ENCODE data around the gene EPSTI1.
A peak's percentile ranks its signal among the peaks of the same experiment; 100 is the strongest.
"Not testable (repeated sequence)": the region's sequence is repeated elsewhere in the genome, so short reads cannot be mapped to it uniquely, and the experiment has no call there.

The EPSTI1 gene, protein sequence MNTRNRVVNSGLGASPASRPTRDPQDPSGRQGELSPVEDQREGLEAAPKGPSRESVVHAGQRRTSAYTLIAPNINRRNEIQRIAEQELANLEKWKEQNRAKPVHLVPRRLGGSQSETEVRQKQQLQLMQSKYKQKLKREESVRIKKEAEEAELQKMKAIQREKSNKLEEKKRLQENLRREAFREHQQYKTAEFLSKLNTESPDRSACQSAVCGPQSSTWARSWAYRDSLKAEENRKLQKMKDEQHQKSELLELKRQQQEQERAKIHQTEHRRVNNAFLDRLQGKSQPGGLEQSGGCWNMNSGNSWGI
- total RNA-seq = 13.4 to 42.9 (median 30.9) reads per million in 9 experiments

DNA sequence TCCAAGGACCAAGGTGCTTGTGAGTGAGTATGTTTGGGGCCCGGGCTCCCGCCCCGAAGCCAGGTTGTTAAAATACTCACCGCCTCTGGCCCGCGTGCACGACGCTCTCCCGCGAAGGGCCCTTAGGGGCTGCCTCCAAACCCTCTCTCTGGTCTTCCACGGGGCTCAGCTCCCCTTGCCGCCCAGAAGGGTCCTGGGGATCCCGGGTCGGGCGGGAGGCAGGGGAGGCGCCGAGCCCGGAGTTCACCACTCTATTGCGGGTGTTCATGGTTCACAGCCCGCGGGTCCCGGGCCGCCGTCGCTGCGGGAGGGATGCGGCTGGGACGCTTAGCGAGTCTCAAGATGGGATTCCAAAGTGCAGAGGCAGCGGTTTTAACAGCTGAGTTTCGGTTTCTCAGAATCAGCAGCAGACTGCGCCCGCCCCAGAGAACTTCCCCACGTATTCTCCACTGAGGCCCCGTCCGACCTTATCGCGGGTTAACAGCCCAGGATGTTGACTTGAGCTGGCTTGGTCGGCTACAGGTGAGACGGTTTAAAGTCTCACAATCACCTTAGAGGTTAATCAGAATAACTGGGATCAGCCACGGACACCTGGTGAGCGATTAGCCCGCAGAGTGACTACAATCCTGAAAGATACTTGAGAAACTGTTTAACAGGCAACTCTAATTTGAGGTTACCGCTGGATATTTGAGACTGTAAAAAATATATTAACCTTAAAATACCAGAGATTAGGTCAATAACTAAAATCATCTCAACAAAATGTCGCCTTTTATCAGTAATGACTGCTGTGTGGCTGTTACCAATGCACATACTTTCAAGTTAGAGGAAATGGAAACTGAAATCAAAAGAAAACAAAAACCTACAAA, at the start of gene EPSTI1:
EPSTI1 (minus strand) TSS at position 344 of the 866 bp plus-strand sequence; CDS start at position 268, 76 bp downstream.
- Mint-ChIP-seq H3K4me1 (ENCODE audit: low read depth in 2 of 2) (peaks cover 20 to 28% of the 10 kb centered on the region in 2 donors), H3K36me3 (ENCODE audit: insufficient read depth) (peaks cover 8% of the 10 kb centered on the region), H3K27ac (peak within 1 kb of the TSS; percentile 99), H3K27me3 (no peaks in the 10 kb centered on the region), H3K4me3 (peak within 1 kb of the TSS; percentile 95 to 96), H3K9me3 (no peaks in the 10 kb centered on the region)
- ATAC-seq (replicated peaks) (peak; percentile 84), DNase-seq (peak; percentile 55 to 77 (median 63))

DNA sequence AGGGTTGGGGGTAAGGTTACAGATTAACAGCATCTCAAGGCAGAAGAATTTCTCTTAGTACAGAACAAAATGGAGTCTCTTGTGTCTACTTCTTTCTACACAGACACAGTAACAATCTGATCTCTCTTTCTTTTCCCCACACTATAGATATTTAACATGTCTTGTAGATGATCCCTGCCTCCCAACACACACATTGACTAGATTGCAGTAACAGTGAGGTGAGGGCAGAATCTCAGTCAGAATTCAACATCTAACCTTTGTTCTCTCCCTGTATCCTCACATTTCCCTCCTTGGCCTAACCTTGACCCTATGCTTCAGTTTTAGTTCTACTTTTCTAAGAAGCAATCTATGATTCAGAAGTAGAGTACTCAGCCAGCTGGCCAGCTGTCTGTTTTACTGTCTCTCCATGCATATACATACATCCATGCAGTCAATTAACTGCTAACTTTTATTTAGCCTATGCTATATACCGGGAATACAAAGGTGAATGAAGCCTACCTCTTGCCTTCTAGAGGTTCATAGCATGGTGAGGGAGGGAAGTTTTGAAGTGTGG, 49.4 kb upstream of the EPSTI1 start:
- Mint-ChIP-seq H3K27me3 (no peaks in the 10 kb centered on the region), H3K36me3 (ENCODE audit: insufficient read depth) (no peaks in the 10 kb centered on the region), H3K4me1 (ENCODE audit: low read depth in 2 of 2) (peaks cover 20 to 25% of the 10 kb centered on the region in 2 donors), H3K9me3 (no peaks in the 10 kb centered on the region), H3K27ac (peak overlapping the region in 1 of 2 donors; percentile 5), H3K4me3 (no peak overlapping the region)
- DNase-seq (no peak), ATAC-seq (replicated peaks) (no peak)

DNA sequence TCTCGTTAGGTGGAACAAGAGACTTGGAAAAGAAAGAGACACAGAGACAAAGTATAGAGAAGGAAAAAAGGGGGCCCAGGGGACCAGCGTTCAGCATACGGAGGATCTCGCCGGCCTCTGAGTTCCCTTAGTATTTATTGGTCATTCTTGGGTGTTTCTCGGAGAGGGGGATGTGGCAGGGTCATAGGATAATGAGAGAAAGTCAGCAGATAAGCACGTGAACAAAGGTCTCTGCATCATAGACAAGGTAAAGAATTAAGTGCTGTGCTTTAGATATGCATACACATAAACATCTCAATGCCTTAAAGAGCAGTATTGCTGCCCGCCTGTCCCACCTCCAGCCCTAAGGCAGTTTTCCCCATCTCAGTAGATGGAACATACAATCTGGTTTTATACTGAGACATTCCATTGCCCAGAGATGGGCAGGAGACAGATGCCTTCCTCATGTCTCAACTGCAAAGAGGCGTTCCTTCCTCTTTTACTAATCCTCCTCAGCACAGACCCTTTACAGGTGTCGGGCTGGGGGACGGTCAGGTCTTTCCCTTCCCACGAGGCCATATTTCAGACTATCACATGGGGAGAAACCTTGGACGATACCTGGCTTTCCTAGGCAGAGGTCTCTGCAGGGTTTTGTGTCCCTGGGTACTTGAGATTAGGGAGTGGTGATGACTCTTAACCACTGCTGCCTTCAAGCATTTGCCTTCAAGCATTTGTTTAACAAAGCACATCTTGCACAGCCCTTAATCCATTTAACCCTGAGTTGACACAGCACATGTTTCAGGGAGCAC, 48.7 kb upstream of the EPSTI1 start:
- H3K27ac Mint-ChIP-seq; H3K9me3 Mint-ChIP-seq; H3K27me3 Mint-ChIP-seq; DNase-seq; ATAC-seq (replicated peaks); H3K4me3 Mint-ChIP-seq; H3K36me3 Mint-ChIP-seq (ENCODE audit: insufficient read depth): not testable (repeated sequence)
- H3K4me1 Mint-ChIP-seq (ENCODE audit: low read depth in 2 of 2) = peaks cover 20 to 25% of the 10 kb centered on the region in 2 donors

DNA sequence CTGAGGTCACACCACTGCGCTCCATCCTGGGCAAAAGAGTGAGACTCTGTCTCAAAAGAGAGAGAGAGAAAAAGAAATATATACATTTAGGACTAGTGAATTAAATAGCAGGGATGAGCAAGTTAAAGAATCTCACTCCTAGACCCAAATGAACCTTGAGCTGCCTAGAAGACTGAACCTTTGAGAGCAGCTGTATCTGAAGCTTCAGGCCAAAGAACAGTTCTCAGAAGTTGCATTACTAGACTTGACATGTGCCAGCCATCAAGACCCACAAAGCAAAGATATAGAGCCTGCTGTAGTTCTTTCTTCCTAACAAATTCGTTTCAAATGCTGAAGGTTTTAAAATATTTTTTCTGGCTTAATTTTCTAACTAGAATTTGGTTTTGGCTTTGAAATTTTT, 47.9 kb upstream of the EPSTI1 start:
- Mint-ChIP-seq H3K9me3 (no peaks in the 10 kb centered on the region), H3K4me1 (ENCODE audit: low read depth in 2 of 2) (peaks cover 20 to 24% of the 10 kb centered on the region in 2 donors), H3K27ac (no peak overlapping the region), H3K4me3 (no peak overlapping the region), H3K36me3 (ENCODE audit: insufficient read depth) (no peaks in the 10 kb centered on the region), H3K27me3 (no peaks in the 10 kb centered on the region)
- ATAC-seq (replicated peaks) (no peak), DNase-seq (no peak)

DNA sequence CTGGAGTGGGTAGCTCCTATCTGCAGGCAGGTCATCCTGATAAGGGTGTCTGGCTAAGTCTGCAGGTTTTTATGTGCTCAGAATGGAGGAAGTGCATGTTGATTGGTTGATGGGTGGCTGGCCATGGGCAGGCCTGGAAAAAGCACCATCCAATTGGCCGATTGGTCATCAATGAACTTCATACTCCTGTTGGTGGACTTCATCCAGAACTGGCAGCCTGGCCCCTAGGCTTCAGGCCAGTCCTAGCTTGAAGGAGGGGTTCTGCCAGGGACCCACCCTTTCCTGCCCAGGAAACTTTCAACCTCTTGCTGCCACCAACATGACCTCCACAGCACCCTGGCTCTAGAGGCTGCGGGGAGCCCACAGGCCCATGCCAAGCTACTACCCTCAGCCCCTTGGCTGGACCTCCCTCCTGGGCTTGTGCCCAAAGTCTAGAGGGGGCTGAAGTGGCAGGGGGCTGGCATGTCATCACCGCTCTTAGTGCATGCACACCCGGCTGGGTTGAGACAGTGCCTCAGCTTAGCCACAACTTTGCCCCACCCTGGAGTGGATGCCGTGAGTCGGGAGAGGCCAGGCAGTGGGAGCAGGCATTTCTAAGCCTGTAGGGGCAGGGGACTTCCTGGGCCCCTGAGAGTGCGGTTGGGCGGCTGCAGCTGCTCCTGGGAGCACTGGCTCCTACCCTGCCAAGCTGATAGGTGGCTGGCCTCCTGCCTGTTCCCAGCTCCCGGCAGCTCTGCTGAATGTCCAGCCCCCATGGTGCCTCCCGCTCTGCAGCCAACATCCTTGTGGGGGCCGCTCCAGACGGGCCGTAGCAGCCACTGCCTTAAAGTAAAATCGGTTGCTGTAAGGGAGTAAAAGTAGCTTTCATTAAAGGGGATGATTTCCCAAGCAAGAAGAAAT, 44.6 kb upstream of the EPSTI1 start:
- Mint-ChIP-seq H3K9me3 (no peaks in the 10 kb centered on the region), H3K36me3 (ENCODE audit: insufficient read depth) (no peaks in the 10 kb centered on the region), H3K4me3 (no peak overlapping the region), H3K27ac (no peak overlapping the region), H3K27me3 (no peaks in the 10 kb centered on the region), H3K4me1 (ENCODE audit: low read depth in 2 of 2) (peaks cover 15 to 25% of the 10 kb centered on the region in 2 donors)
- DNase-seq = no peak
- no peak for ATAC-seq (replicated peaks)

DNA sequence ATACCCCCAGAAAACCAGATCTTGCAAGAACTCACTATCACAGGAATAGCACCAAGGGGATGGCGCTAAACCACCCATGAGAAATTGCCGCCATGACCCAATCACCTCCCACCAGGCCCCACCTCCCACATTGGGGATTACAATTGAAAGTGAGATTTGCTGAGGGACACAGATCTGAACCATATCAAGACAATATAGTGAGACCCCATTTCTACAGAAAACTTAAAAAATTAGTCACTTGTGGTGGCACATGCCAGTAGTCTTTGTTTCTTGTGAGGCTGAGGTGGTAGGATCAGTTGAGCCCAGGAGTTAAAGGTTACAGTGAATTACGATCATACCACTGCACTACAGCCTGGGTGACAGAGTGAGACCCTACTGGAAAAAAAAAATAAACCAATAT, 41.0 kb upstream of the EPSTI1 start:
- no peak for DNase-seq
- Mint-ChIP-seq H3K27me3 (no peaks in the 10 kb centered on the region), H3K4me3 (no peak overlapping the region), H3K9me3 (no peaks in the 10 kb centered on the region), H3K36me3 (ENCODE audit: insufficient read depth) (no peaks in the 10 kb centered on the region), H3K27ac (no peak overlapping the region), H3K4me1 (ENCODE audit: low read depth in 2 of 2) (peaks cover 12 to 31% of the 10 kb centered on the region in 2 donors)
- no peak for ATAC-seq (replicated peaks)

DNA sequence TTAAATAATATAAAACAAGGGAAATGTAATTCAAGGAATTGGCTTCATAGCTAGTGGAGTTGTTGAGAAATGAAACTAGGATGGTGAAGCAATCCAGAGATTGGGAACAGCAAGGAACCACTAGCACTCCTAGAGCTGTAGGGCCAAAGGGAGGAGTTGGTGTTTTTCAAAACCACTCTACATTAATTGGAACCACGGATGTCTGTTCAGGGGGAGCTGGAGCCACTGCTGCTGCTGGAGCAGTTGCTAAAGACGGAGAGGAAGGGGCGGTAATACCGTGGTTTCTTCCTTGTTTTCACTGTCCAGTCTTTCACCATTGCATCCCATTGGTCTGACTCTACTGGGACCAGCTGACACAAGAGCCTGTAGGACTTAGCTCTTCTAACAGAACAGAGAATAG, 39.8 kb upstream of the EPSTI1 start:
- no peaks in the 10 kb centered on the region for H3K27me3 Mint-ChIP-seq
- no peak for ATAC-seq (replicated peaks)

DNA sequence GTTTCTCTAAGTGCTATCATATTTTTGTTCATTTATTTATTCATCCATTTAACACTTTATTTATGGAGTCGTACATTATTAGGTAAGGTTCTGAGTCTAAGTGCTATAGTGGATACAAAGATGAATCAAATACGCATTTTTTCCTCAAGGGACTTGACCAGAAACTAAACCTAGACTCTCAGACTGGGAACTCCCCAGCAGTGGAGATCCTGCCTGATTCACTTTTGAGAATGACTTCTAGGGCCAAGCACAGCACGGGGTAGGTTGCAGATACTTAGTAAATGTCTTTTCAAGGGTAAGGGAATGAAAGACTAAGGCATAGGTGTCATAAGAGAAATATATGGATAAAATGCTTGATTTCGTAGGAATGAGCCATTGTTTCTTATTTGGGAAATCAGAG, 38.5 kb upstream of the EPSTI1 start:
- H3K36me3 Mint-ChIP-seq (ENCODE audit: insufficient read depth) = no peaks in the 10 kb centered on the region
- ATAC-seq (replicated peaks) = no peak
- no peaks in the 10 kb centered on the region for H3K9me3 Mint-ChIP-seq
- no peaks in the 10 kb centered on the region for H3K27me3 Mint-ChIP-seq
- no peak overlapping the region for H3K27ac Mint-ChIP-seq
- H3K4me3 Mint-ChIP-seq = no peak overlapping the region
- DNase-seq = no peak
- peaks cover 12 to 29% of the 10 kb centered on the region in 2 donors for H3K4me1 Mint-ChIP-seq (ENCODE audit: low read depth in 2 of 2)

More for the DNA sequence above, 39.8 kb upstream of the EPSTI1 start:
- no peak for DNase-seq
- no peak overlapping the region for H3K27ac Mint-ChIP-seq
- H3K36me3 Mint-ChIP-seq (ENCODE audit: insufficient read depth) = no peaks in the 10 kb centered on the region
- no peak overlapping the region for H3K4me3 Mint-ChIP-seq
- H3K4me1 Mint-ChIP-seq (ENCODE audit: low read depth in 2 of 2) = peaks cover 12 to 29% of the 10 kb centered on the region in 2 donors
- no peaks in the 10 kb centered on the region for H3K9me3 Mint-ChIP-seq

DNA sequence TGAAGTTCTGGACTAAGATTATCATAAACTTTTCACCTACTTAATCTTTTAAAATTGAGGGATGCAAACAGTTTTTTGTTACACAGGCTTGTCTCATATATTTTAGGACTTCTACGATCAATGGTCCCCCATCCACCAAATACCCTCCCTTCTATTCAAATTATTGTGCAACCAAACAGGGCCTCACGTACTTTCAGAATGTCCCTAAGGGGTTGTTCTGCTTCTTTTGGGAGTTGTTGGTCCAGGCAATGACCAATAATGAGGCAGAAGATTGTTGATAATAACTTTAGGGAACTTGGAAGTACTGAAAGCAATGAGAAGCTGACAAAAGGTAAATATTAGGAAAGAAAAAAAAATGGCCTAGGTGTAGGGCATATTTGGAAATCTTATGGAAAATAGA, 34.2 kb upstream of the EPSTI1 start:
- no peak overlapping the region for H3K4me3 Mint-ChIP-seq
- ATAC-seq (replicated peaks) = no peak
- no peaks in the 10 kb centered on the region for H3K27me3 Mint-ChIP-seq
- no peak overlapping the region for H3K27ac Mint-ChIP-seq
- H3K4me1 Mint-ChIP-seq (ENCODE audit: low read depth in 2 of 2) = peaks cover 17 to 32% of the 10 kb centered on the region in 2 donors
- DNase-seq = no peak
- H3K36me3 Mint-ChIP-seq (ENCODE audit: insufficient read depth) = peaks cover 10% of the 10 kb centered on the region
- H3K9me3 Mint-ChIP-seq = no peaks in the 10 kb centered on the region

DNA sequence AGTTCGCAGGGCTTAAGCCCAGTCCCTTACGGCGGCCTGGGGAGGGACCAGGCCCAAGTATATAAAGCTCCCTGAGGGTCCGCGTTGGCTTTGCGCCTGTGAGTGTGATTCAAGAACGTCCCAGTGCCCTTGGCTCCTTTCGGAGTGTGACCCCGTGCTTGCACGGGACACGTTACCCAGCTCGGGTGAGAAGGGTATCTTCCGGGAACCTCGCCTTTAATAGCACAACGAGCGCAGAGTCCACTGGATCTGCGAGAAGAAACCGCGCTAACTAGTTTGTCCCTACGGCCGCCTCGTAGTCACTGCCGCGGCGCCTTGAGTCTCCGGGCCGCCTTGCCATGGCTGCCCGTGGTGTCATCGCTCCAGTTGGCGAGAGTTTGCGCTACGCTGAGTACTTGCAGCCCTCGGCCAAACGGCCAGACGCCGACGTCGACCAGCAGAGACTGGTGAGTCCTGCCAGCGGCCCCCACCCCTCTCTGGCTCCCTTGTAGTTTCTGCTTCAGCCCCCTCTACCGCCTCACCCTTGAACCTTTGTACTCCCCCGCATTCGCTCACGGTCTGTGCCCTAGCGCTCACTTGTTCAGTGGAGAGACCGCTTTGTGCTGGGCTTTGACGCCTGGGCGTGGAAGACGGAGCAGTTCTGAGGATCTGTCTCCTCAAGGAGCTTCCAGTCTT, 31.4 kb upstream of the EPSTI1 start, which contains the start of gene DNAJC15:
DNAJC15 (plus strand) TSS at position 298 of the 675 bp plus-strand sequence; CDS start at position 339, 41 bp downstream.
- Mint-ChIP-seq H3K27ac (peak within 1 kb of the TSS; percentile 93 to 97), H3K27me3 (no peaks in the 10 kb centered on the region), H3K36me3 (ENCODE audit: insufficient read depth) (peaks cover 10% of the 10 kb centered on the region), H3K4me1 (ENCODE audit: low read depth in 2 of 2) (peaks cover 16 to 23% of the 10 kb centered on the region in 2 donors), H3K4me3 (peak within 1 kb of the TSS; percentile 91 to 98), H3K9me3 (no peaks in the 10 kb centered on the region)
- DNase-seq (peak; percentile 63 to 72 (median 65)), ATAC-seq (replicated peaks) (peak; percentile 89)

DNA sequence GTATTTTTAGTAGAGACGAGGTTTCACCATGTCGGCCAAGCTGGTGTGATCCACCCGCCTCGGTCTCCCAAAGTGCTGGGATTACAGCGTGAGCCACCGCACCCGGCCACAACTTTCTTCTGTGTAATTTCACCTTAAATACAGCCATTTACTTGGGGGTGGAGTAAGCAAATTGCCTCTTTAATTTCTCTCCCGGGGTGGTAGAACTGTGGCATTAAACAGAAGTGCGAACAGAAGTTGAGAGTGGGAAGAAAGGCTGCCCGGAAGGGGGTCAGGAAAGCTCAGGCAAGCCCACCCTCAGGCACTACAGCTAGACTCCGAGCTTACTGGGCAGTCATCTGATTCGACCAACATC, 30.9 kb upstream of the EPSTI1 start:
- Mint-ChIP-seq H3K9me3 (no peaks in the 10 kb centered on the region), H3K4me3 (peak overlapping the region; percentile 91 to 98), H3K36me3 (ENCODE audit: insufficient read depth) (peaks cover 10% of the 10 kb centered on the region), H3K4me1 (ENCODE audit: low read depth in 2 of 2) (peaks cover 13 to 18% of the 10 kb centered on the region in 2 donors), H3K27me3 (no peaks in the 10 kb centered on the region), H3K27ac (peak overlapping the region; percentile 93 to 97)
- DNase-seq = no peak
- no peak for ATAC-seq (replicated peaks)

Data from effector memory CD8-positive, alpha-beta T cell (primary cell).